Fibroblast of the aortic adventitia (primary cell): Measurements from ENCODE around the gene BCAS3. TPM values are rescaled to one million over a fixed set of nuclear protein-coding genes. Genes with fewer than 3 reads are reported as not detected.

Experiments used
- DNase-seq: peaks from one replicate; pipeline ENCODE4 v3.0.0-alpha.2; 2010; ENCODE audit warnings: low read depth
- H3K4me3 ChIP-seq: 2 replicates; pipeline ENCODE4 v1.5.1; 2011; ENCODE audit warnings: low read depth, mild to moderate bottlenecking, control low read depth, low read length, moderate library complexity
- CTCF ChIP-seq: IDR thresholded peaks from 2 replicates; pipeline ENCODE4 v1.5.1; 2011; ENCODE audit warnings: mild to moderate bottlenecking, low read length, control low read depth, inconsistent platforms; ENCODE audit not compliant: insufficient read depth
- total RNA-seq: library from RNA; depleted of rRNA; stranded (reverse); fragments of >200 nt; gene quantifications from 2 replicates; pipeline ENCODE4 v1.2.3, GENCODE V29; 2012; ENCODE audit warnings: low replicate concordance

BCAS3 gene
- total RNA-seq, 1 donor: 29.6 TPM

- no peak overlapping the region for H3K4me3 ChIP-seq
- no peak for DNase-seq
- TF ChIP-seq CTCF: no peak
These were observed 95.9 kb downstream of the BCAS3 start for GRCh38 chr17:60773552-60773951.

GRCh38 chr17:60781880-60782412 is 104.3 kb downstream of the BCAS3 start:
- DNase-seq: no peak
- no peak overlapping the region for H3K4me3 ChIP-seq
- TF ChIP-seq CTCF: no peak

GRCh38 chr17:60782742-60783141 is 105.1 kb downstream of the BCAS3 start:
- TF ChIP-seq CTCF: no peak
- no peak for DNase-seq
- H3K4me3 ChIP-seq: no peak overlapping the region

- no peak for DNase-seq
- H3K4me3 ChIP-seq: no peak overlapping the region
- no peak for TF ChIP-seq CTCF
These were observed 112.6 kb downstream of the BCAS3 start for GRCh38 chr17:60790205-60790604.

GRCh38 chr17:60792250-60792898 is 114.7 kb downstream of the BCAS3 start:
- no peak for DNase-seq
- no peak for TF ChIP-seq CTCF

GRCh38 chr17:60798576-60798975 is 120.9 kb downstream of the BCAS3 start:
- no peak for TF ChIP-seq CTCF
- H3K4me3 ChIP-seq: no peak overlapping the region
- DNase-seq: no peak

More at GRCh38 chr17:60792250-60792898, 114.7 kb downstream of the BCAS3 start:
- no peak overlapping the region for H3K4me3 ChIP-seq

GRCh38 chr17:60802377-60802776 is 124.7 kb downstream of the BCAS3 start:
- H3K4me3 ChIP-seq: no peak overlapping the region
- TF ChIP-seq CTCF: no peak
- no peak for DNase-seq
